D721Med (cell line): ENCODE measurements around the gene ZCCHC14.
A peak's percentile ranks its signal among the peaks of the same experiment; 100 is the strongest.

Experiments used
- DNase-seq: peaks from one replicate; pipeline ENCODE4 v3.0.0; 2011; ENCODE audit warnings: low spot score; ENCODE audit not compliant: insufficient read length
- FAIRE-seq: peaks from 2 replicates; lab custom pipeline; 2011; peaks lifted over from hg19 to GRCh38; lab: Jason Lieb, UNC
- CTCF ChIP-seq: IDR thresholded peaks from 2 replicates; pipeline ENCODE4 v1.5.1; 2012; ENCODE audit warnings: mild to moderate bottlenecking, control low read depth; ENCODE audit not compliant: insufficient read depth; ENCODE audit errors: missing control alignments

ZCCHC14 gene

GRCh38 chr16:87442581-87442966, 50.2 kb downstream of the ZCCHC14 start:
- TF ChIP-seq CTCF = no peak
- FAIRE-seq (no peak), DNase-seq (no peak)

- DNase-seq = no peak
- TF ChIP-seq CTCF = no peak
- no peak for FAIRE-seq
These were observed 50.8 kb downstream of the ZCCHC14 start for GRCh38 chr16:87441886-87442580.

GRCh38 chr16:87439926-87440325, 52.9 kb downstream of the ZCCHC14 start:
- DNase-seq (no peak), FAIRE-seq (no peak)
- no peak for TF ChIP-seq CTCF

- FAIRE-seq = no peak
- TF ChIP-seq CTCF = no peak
- no peak for DNase-seq
These were observed 54.2 kb downstream of the ZCCHC14 start for GRCh38 chr16:87438611-87438985.

- no peak for DNase-seq
- no peak for FAIRE-seq
- TF ChIP-seq CTCF = peak; percentile 22
These were observed 54.8 kb downstream of the ZCCHC14 start for GRCh38 chr16:87437911-87438610.

GRCh38 chr16:87437327-87437726, 55.5 kb downstream of the ZCCHC14 start:
- FAIRE-seq = no peak
- no peak for TF ChIP-seq CTCF

More at GRCh38 chr16:87437327-87437726, 55.5 kb downstream of the ZCCHC14 start:
- DNase-seq = no peak
